Astrocyte of the spinal cord (primary cell): ENCODE measurements around the gene UXS1.
A peak's percentile ranks its signal among the peaks of the same experiment; 100 is the strongest.

Experiments used
- DNase-seq: peaks from one replicate; pipeline ENCODE4 v3.0.0; 2011; ENCODE audit warnings: low read depth, low spot score
- H3K4me3 ChIP-seq: 2 replicates; pipeline ENCODE4 v1.5.1; 2011; ENCODE audit warnings: low read depth, mild to moderate bottlenecking, low read length, moderate library complexity
- in situ Hi-C: cut with HindIII; loops from 2 replicates; pipeline ENCODE4 v1.10.0; 2017; ENCODE audit warnings: low sequenced_read_pairs
- TF ChIP-seq, protein P1 (sequence below): IDR thresholded peaks from 2 replicates; pipeline ENCODE4 v1.5.1; 2012; ENCODE audit warnings: low read depth, mild to moderate bottlenecking, low read length, inconsistent platforms

Gene UXS1

GRCh38 chr2:106189325-106189724, 4.8 kb downstream of the UXS1 start:
- in situ Hi-C loops: no loop called here
- no peak for DNase-seq
- H3K4me3 ChIP-seq: no peak overlapping the region
- TF ChIP-seq, protein P1, sequence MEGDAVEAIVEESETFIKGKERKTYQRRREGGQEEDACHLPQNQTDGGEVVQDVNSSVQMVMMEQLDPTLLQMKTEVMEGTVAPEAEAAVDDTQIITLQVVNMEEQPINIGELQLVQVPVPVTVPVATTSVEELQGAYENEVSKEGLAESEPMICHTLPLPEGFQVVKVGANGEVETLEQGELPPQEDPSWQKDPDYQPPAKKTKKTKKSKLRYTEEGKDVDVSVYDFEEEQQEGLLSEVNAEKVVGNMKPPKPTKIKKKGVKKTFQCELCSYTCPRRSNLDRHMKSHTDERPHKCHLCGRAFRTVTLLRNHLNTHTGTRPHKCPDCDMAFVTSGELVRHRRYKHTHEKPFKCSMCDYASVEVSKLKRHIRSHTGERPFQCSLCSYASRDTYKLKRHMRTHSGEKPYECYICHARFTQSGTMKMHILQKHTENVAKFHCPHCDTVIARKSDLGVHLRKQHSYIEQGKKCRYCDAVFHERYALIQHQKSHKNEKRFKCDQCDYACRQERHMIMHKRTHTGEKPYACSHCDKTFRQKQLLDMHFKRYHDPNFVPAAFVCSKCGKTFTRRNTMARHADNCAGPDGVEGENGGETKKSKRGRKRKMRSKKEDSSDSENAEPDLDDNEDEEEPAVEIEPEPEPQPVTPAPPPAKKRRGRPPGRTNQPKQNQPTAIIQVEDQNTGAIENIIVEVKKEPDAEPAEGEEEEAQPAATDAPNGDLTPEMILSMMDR: no peak

GRCh38 chr2:106187273-106187891, 6.7 kb downstream of the UXS1 start:
- in situ Hi-C loops: no loop called here
- no peak for DNase-seq

GRCh38 chr2:106185475-106186184, 8.5 kb downstream of the UXS1 start:
- TF ChIP-seq, protein P1: no peak
- DNase-seq: no peak
- H3K4me3 ChIP-seq: no peak overlapping the region
- in situ Hi-C loops: no loop called here

More at GRCh38 chr2:106187273-106187891, 6.7 kb downstream of the UXS1 start:
- TF ChIP-seq, protein P1: no peak
- no peak overlapping the region for H3K4me3 ChIP-seq

DNA sequence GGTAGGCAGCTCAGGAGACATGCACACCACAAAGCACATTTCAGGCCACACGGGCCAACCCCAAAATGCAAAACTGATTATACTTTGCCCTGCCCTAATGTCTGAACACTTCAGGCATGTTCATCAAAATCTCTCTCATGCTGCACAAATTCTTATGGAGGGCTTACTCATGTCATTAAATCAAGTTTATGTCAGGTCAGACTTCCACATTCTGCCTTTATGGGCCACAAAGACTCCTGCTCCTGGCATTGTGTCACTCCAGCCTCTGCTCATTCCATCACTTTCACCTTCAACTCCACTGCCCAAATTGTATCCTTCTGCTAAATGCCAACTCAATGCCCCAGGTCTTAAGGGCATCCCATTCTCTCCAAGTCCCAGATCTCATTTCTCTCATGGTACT, 9.2 kb downstream of the UXS1 start:
- TF ChIP-seq, protein P1: no peak
- DNase-seq: no peak
- in situ Hi-C loops: no loop called here
- no peak overlapping the region for H3K4me3 ChIP-seq

GRCh38 chr2:106184394-106184793, 9.7 kb downstream of the UXS1 start:
- no peak for DNase-seq
- in situ Hi-C loops: no loop called here
- H3K4me3 ChIP-seq: no peak overlapping the region
- TF ChIP-seq, protein P1: no peak

DNA sequence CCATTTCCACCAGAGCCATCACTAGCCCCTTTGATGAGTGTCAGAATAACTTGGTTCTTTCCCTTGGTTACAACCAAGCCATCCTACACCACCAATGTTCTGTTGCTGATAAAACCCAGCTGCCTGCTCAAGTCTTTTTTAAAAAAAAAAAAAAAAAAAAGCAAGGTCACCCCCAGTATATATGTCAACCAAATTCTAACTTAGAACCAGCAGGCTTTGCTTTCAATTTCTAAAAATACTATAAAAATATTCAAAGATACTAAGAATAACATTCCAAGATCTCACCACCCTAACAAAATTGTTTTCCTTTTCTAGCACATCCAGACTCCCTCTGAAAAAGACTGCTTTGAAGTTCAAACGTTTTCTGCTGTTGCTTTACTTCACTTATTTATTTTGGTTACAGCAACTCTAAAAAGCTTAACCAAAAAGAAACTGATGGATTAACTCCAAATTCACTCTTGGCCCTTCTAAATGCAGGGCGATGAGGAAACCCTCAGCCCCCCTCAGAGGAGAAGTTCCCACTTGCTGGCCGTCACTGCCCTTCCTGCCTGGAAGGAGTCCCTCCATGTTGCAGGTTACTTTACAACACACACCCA, 10.9 kb downstream of the UXS1 start:
- TF ChIP-seq, protein P1: no peak
- peak; percentile 73 for DNase-seq
- no peak overlapping the region for H3K4me3 ChIP-seq
- in situ Hi-C loops: no loop called here
